Stimulated activated memory B cell treated with anti-CD40 and anti-IgM and Interleukin-4, amounts not matched to agents 10 μg/mL and 1 μg/mL and 100 μg/mL, for 72 hours (primary cell): Measurements from ENCODE around the gene TCIRG1.

Source experiments
- ATAC-seq: fragments of 150-1000 bp; cut with Tn5 transposase; 2 replicates; pipeline ENCODE4 v1.10.0; 2021
- H3K27ac Mint-ChIP-seq: one replicate; pipeline ENCODE4 v1.8.0; 2022; ENCODE audit warnings: mild to moderate bottlenecking, mixed read lengths
- H3K27me3 Mint-ChIP-seq: one replicate; pipeline ENCODE4 v1.8.0; 2022; ENCODE audit warnings: mixed read lengths
- H3K36me3 Mint-ChIP-seq: one replicate; pipeline ENCODE4 v1.8.0; 2022; ENCODE audit warnings: mixed read lengths
- H3K4me1 Mint-ChIP-seq: one replicate; pipeline ENCODE4 v1.8.0; 2022; ENCODE audit warnings: mixed read lengths
- H3K4me3 Mint-ChIP-seq: one replicate; pipeline ENCODE4 v1.8.0; 2022; ENCODE audit warnings: mild to moderate bottlenecking, moderate library complexity, mixed read lengths
- H3K9me3 Mint-ChIP-seq: one replicate; pipeline ENCODE4 v1.8.0; 2022; ENCODE audit warnings: mixed read lengths

TCIRG1 gene

GRCh38 chr11:68048681-68049508 lies 10.1 kb downstream of the TCIRG1 start:
- no peak overlapping the region for H3K4me3 Mint-ChIP-seq
- peaks cover 39% of the 10 kb centered on the region for H3K36me3 Mint-ChIP-seq
- no peak overlapping the region for H3K27ac Mint-ChIP-seq
- no peak for ATAC-seq
- H3K27me3 Mint-ChIP-seq = no peaks in the 10 kb centered on the region
- H3K4me1 Mint-ChIP-seq = peaks cover 10% of the 10 kb centered on the region
- no peaks in the 10 kb centered on the region for H3K9me3 Mint-ChIP-seq

DNA sequence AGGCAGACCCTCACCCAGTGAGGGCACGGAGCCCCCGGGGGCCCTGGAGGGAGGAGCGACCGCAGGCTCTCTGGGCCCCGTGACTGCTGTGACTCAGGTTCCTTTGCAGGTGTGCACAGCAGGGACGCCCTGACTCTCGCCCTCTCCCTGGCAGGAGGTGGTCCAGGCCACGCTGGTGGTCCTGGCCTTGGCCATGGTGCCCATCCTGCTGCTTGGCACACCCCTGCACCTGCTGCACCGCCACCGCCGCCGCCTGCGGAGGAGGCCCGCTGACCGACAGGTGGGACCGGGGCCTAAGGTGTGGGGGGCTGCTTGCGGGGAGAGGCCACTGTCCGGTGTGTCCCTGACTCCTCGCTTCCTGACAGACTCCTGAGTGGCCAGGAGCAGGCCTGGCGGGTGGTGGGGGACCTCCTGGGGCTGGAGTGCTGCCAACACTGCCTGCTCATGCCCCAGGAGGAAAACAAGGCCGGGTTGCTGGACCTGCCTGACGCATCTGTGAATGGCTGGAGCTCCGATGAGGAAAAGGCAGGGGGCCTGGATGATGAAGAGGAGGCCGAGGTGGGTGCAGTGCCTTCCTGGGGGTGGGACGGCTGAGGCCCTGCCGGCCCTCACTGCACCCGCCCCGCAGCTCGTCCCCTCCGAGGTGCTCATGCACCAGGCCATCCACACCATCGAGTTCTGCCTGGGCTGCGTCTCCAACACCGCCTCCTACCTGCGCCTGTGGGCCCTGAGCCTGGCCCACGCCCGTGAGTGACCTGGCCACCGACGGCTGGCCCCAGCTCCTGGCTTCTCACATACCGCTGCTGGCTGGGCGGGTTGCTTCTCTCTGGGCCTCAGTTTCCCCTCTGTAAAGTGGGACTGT lies 10.9 kb downstream of the TCIRG1 start:
- Mint-ChIP-seq H3K4me3 (no peak overlapping the region), H3K36me3 (peaks cover 33% of the 10 kb centered on the region), H3K9me3 (no peaks in the 10 kb centered on the region), H3K4me1 (peaks cover 10% of the 10 kb centered on the region), H3K27ac (no peak overlapping the region), H3K27me3 (no peaks in the 10 kb centered on the region)
- no peak for ATAC-seq

GRCh38 chr11:68050371-68050841 lies 11.6 kb downstream of the TCIRG1 start:
- Mint-ChIP-seq H3K36me3 (peaks cover 28% of the 10 kb centered on the region), H3K27me3 (no peaks in the 10 kb centered on the region), H3K27ac (no peak overlapping the region), H3K9me3 (no peaks in the 10 kb centered on the region), H3K4me1 (peaks cover 10% of the 10 kb centered on the region), H3K4me3 (no peak overlapping the region)
- no peak for ATAC-seq

DNA sequence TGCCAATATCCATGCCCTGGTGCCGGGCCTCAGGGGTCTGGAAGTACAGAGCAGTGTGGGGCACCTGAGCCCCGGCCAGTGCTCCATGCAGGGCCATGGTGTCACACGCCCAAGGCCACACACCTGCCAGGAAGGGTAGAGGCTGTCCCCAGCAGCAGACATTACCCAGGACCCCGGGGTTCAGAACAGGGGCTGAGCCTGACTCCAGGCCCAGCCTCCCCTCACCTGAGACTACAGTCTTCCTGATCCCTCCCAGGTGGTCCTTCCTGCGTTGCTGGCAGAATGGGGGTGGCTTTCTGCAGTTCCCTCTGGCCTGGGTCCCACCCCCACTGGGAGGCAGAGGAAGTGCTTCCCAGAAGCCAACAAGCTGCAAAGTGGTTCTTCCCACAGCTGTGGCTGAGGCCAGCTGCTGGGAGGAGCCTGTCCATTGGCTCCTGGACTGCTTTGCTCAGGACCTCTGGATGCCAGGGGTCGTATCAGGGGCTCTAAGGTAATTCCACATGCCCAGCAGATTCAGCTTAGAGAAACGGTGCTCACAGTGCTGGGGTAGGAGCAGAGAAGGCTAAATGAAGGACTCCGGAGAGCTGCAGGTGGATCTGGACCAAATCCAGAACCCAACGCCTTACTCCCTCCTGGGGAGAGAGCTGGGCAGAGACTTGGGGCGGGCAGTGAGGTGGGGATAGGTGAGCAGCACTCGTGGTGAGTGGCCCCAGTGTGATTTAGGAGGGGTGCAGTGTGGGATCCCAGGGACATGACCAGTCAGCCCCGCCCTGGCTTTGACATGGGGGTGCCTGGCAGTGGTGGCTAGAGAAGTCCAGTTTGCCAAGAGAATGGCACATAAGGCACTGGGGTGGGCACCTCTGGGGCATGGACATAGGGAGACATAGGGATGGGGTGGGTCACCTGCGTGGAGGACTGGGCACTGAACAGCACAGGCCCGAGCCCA lies 12.6 kb downstream of the TCIRG1 start:
- Mint-ChIP-seq H3K27me3 (no peaks in the 10 kb centered on the region), H3K4me1 (peaks cover 10% of the 10 kb centered on the region), H3K36me3 (peaks cover 22% of the 10 kb centered on the region), H3K4me3 (no peak overlapping the region), H3K9me3 (no peaks in the 10 kb centered on the region), H3K27ac (no peak overlapping the region)
- no peak for ATAC-seq

- H3K4me1 Mint-ChIP-seq = peaks cover 10% of the 10 kb centered on the region
- H3K27ac Mint-ChIP-seq = no peak overlapping the region
- no peaks in the 10 kb centered on the region for H3K27me3 Mint-ChIP-seq
- no peak for ATAC-seq
- H3K36me3 Mint-ChIP-seq = peaks cover 19% of the 10 kb centered on the region
- H3K4me3 Mint-ChIP-seq = no peak overlapping the region
- no peaks in the 10 kb centered on the region for H3K9me3 Mint-ChIP-seq
Measured at GRCh38 chr11:68052137-68052873, 13.5 kb downstream of the TCIRG1 start.

- Mint-ChIP-seq H3K27me3 (no peaks in the 10 kb centered on the region), H3K36me3 (peaks cover 22% of the 10 kb centered on the region), H3K9me3 (no peaks in the 10 kb centered on the region), H3K4me3 (no peak overlapping the region), H3K27ac (no peak overlapping the region), H3K4me1 (peaks cover 10% of the 10 kb centered on the region)
- no peak for ATAC-seq
Measured at GRCh38 chr11:68053117-68053516, 14.3 kb downstream of the TCIRG1 start.

DNA sequence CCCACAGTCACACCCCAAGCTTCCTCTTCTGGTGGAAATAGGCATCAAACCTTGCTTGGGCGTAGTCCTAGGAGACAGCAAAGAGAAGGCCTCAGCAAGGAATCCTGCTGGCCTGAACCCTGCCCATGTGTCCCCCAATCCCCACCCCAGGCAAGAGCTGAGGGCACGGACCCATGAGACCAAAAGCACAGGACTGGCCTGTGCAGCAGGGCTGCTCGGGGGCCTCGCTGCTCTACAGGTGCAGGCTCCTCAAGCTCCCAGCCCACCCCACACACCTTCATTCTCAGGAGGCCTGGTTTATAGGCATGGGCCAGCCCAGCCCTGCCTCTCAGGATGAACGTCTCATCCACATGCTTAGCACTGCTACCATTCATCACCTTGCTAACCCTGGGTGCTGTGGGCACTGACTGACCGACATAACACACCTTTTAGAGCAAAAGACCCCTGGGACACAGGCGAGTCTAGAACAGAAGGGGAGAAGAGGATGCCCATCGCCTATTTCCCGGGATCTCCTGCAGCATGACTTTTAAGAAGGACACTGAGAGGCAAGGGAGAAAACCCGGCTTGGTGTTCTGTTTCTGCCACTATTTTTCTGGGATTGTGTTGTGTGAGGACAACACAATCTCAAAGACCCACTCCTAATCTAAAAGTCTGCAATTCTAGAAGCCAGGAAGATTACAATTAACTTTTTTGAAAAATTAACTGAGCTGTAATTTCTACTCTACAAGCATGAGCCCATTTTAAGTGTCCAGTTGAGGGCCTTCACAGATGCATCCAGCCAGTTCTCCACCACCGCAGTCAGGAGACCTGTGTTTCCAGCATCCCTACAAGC lies 15.4 kb downstream of the TCIRG1 start:
- H3K4me3 Mint-ChIP-seq = no peak overlapping the region
- peaks cover 10% of the 10 kb centered on the region for H3K4me1 Mint-ChIP-seq
- ATAC-seq = peak; percentile 25
- no peak overlapping the region for H3K27ac Mint-ChIP-seq
- H3K36me3 Mint-ChIP-seq = peaks cover 27% of the 10 kb centered on the region
- no peaks in the 10 kb centered on the region for H3K27me3 Mint-ChIP-seq
- no peaks in the 10 kb centered on the region for H3K9me3 Mint-ChIP-seq

DNA sequence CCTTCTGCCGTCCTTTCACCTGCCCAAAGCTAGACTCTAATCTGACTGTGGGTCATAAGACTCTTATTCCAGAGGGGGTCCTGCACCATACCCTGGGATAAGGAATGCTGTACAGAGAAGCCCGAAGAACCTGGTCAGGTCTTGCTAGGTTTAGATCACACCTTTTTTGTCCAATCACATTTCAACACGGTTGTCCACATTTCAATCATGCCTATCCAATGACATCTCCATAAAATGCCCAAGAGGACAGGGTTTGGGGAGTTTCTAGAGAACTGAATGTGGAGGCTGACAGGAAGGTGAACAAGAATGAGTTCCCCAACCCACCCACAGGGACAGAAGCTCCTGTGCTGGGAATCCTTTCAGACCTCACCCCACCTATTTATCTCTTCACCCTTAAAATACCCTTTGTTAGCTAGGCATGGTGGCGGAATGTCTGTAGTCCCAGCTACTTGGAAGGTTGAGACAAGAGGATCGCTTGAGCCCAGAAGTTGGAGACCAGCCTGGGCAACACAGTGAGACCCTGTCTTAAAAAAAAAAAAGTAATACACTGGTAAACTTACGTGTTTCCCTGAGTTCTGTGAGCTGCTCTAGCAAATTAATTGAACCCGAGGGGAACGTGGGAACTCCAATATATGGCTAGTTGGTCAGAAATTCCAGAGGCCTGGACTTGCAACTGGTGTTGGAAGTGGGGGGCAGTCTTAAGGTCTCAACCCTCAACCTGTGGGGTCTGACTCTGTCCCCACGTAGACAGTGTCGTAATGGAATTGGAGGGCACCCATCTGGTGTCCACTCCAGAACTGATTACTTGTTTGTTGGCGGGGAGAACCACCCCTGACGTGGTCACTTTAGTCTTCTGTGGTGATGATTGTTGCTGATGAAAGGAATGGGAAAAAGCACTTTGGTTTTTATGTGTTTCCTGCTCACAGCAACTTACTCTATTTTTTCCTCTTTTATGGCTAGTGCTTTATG lies 17.8 kb downstream of the TCIRG1 start:
- H3K36me3 Mint-ChIP-seq = peaks cover 26% of the 10 kb centered on the region
- no peaks in the 10 kb centered on the region for H3K27me3 Mint-ChIP-seq
- H3K9me3 Mint-ChIP-seq = no peaks in the 10 kb centered on the region
- no peak overlapping the region for H3K27ac Mint-ChIP-seq
- H3K4me1 Mint-ChIP-seq = peaks cover 7% of the 10 kb centered on the region
- ATAC-seq = no peak
- no peak overlapping the region for H3K4me3 Mint-ChIP-seq

GRCh38 chr11:68057807-68058206 lies 19.0 kb downstream of the TCIRG1 start:
- Mint-ChIP-seq H3K4me3 (no peak overlapping the region), H3K27ac (no peak overlapping the region), H3K27me3 (no peaks in the 10 kb centered on the region), H3K36me3 (peaks cover 24% of the 10 kb centered on the region), H3K9me3 (no peaks in the 10 kb centered on the region), H3K4me1 (peaks cover 4% of the 10 kb centered on the region)
- ATAC-seq = no peak

- Mint-ChIP-seq H3K9me3 (no peaks in the 10 kb centered on the region), H3K27ac (no peak overlapping the region), H3K27me3 (no peaks in the 10 kb centered on the region), H3K4me1 (no peaks in the 10 kb centered on the region), H3K4me3 (no peak overlapping the region), H3K36me3 (peaks cover 46% of the 10 kb centered on the region)
- ATAC-seq = no peak
Measured at GRCh38 chr11:68061508-68061907, 22.7 kb downstream of the TCIRG1 start.

DNA sequence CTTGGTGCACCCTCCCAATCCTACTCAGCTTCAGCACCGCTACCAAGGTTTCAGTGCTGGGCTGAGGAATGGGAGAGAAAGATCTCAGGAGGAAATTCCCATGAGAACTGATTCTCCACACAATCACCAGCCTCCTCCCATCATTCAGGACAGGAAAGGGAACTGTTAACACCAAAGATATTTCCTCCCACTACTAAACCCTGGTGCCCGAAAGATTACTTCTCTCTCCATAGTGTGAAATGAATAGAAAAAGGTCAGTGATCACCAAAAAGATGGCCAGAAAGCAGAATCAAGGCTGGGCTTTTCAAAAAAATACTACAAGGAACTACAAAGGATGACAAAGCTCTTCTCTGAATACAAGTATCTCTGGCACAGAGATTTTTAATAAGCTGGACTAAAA lies 26.1 kb downstream of the TCIRG1 start:
- ATAC-seq = no peak
- Mint-ChIP-seq H3K27ac (no peak overlapping the region), H3K9me3 (no peaks in the 10 kb centered on the region), H3K36me3 (peaks cover 64% of the 10 kb centered on the region), H3K4me3 (no peak overlapping the region), H3K4me1 (no peaks in the 10 kb centered on the region), H3K27me3 (no peaks in the 10 kb centered on the region)

DNA sequence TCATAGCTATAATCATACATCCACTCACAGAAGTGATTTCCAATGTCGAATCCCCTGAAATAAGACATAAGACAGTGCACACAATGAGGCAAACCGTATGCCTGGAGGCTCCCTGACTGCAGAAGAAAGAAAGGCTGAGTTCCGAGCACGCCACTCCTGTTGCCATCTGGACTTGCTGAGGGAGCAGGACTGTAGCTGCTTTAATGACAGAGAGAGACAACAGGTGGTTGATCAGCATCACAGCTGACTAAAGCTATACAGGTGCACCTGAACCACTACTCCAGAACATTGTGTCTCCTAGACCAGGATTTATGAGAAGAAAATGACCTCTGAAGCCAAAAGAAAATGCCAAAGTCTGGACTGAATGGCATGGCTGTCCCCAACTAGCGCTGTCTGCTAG lies 27.0 kb downstream of the TCIRG1 start:
- peaks cover 66% of the 10 kb centered on the region for H3K36me3 Mint-ChIP-seq
- H3K9me3 Mint-ChIP-seq = no peaks in the 10 kb centered on the region
- H3K27me3 Mint-ChIP-seq = no peaks in the 10 kb centered on the region
- H3K27ac Mint-ChIP-seq = no peak overlapping the region
- no peak for ATAC-seq
- H3K4me3 Mint-ChIP-seq = no peak overlapping the region
- H3K4me1 Mint-ChIP-seq = no peaks in the 10 kb centered on the region

DNA sequence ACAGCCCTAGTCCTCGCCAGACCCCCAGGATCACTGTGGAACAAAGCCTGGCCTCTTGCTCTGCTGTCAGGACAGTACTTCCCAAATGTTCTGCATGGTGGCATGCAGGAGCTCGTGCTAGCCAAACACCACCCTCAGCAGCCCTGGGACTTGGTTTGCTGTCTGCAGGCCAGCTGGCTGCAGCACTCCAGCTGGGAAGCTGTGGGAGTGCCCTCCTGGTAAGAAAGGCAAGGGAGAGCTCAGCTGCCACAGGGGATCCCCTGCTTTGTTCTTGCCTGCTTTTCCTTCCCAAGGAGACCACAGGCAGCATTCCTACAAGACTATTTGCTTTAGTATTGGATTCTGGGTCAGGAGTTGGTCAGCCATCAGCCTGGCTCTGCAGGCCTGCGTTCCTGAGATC lies 27.9 kb downstream of the TCIRG1 start:
- Mint-ChIP-seq H3K27me3 (no peaks in the 10 kb centered on the region), H3K27ac (no peak overlapping the region), H3K9me3 (no peaks in the 10 kb centered on the region), H3K4me1 (peaks cover 8% of the 10 kb centered on the region), H3K36me3 (peaks cover 67% of the 10 kb centered on the region), H3K4me3 (no peak overlapping the region)
- ATAC-seq = no peak
